GM10248 (cell line): ENCODE results near the gene TDRKH.

Experiments used
- CTCF ChIA-PET: fragments of 300-600 bp; sonication (Branson Sonifier 250); formaldehyde crosslinking; extraction: SDS; loops from one replicate; lab custom pipeline; 2021; ENCODE audit warnings: antibody characterized with exemption; lab: Yijun Ruan, JAX
- POLR2A ChIA-PET: fragments of 350-650 bp; sonication (Branson Sonifier 250); formaldehyde crosslinking; extraction: SDS; loops from one replicate; lab custom pipeline; 2020; ENCODE audit warnings: antibody characterized with exemption; lab: Yijun Ruan, JAX
- DNase-seq: peaks from one replicate; pipeline ENCODE4 v3.0.0; 2012; ENCODE audit errors: extremely low spot score
- CTCF ChIP-seq: IDR thresholded peaks from 2 replicates; pipeline ENCODE4 v1.5.1; 2012; ENCODE audit warnings: mild to moderate bottlenecking, low read depth; ENCODE audit errors: extremely low read depth, missing control alignments, control extremely low read depth

Gene TDRKH

DNA sequence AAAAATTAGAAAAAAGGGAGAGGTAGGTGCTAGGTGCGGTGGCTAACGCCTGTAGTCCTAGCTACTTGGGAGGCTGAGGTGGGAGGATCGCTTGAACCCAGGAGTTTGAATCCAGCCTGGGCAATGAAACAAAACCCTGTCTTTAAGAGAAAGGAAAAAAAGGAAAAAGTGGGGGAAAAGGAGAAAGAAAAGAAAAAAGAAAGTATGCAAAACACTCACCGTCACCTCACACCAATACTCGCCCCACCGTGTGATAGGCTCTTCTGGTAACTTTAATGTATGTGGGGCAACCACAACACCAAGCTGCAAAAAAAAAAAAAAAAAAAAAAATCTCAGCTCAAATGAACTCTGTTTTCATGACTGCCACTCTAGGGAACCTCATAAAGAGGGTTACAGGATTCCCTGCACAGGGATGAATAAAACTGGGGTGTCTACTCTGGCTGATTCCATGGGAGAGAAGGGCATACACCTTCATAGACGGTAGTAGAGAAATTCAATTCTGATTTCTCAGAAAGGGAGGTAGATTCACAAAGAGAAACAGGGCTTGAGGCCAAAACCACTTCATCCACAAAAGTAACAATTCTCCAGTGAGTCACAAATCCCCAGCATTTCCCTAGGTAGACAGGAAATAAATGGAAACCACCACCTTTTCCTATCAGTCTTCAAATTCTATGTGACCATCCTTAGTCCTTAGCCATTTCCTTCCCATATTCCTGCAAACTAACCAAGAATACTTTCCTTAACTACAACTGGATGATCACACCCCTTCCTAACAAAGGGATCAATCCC is 29.5 kb downstream of the TDRKH start:
- no peak for DNase-seq
- CTCF ChIA-PET, result interaction anchor here (1.0 kb wide), 1 partner anchor 27 kb away, joined by 3 read pairs; no protein-coding TSS in a partner anchor
- POLR2A ChIA-PET, result interaction anchor here (0.6 kb wide), 1 partner anchor 29 kb away, joined by 3 read pairs; no protein-coding TSS in a partner anchor
- no peak for TF ChIP-seq CTCF

GRCh38 chr1:151759241-151759640 is 31.1 kb downstream of the TDRKH start:
- TF ChIP-seq CTCF, result no peak
- DNase-seq, result no peak
- POLR2A ChIA-PET, result no interaction called here
- CTCF ChIA-PET, result interaction anchor here (1.4 kb wide), 1 partner anchor 25 kb away, joined by 4 read pairs; no protein-coding TSS in a partner anchor

DNA sequence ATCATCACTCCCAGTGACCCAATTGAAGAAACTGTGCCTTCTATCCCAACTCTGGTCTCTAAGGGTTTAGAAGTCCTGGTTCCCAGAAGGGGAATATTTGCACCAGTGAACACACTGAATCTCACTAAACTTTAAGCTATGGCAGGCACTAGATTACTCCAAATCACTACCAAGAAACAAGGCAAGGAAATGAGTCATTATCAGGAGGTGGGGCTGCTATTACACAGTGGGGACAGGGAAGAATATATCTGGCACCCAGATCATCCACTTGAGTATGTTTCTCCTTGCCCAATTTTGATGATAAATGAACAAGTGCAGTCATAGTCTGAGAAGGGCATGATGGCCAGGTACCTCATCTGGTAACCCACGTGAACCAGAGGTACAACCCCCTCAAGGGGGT is 34.0 kb downstream of the TDRKH start:
- DNase-seq, result no peak
- POLR2A ChIA-PET, result no interaction called here

GRCh38 chr1:151741516-151741915 is 48.8 kb downstream of the TDRKH start:
- no peak for DNase-seq
- CTCF ChIA-PET, result no interaction called here
- POLR2A ChIA-PET, result no interaction called here
- no peak for TF ChIP-seq CTCF

More for the DNA sequence above, 34.0 kb downstream of the TDRKH start:
- no peak for TF ChIP-seq CTCF
- CTCF ChIA-PET, result interaction anchor here (1.0 kb wide), 1 partner anchor 415 kb away, joined by 3 read pairs; no protein-coding TSS in a partner anchor

DNA sequence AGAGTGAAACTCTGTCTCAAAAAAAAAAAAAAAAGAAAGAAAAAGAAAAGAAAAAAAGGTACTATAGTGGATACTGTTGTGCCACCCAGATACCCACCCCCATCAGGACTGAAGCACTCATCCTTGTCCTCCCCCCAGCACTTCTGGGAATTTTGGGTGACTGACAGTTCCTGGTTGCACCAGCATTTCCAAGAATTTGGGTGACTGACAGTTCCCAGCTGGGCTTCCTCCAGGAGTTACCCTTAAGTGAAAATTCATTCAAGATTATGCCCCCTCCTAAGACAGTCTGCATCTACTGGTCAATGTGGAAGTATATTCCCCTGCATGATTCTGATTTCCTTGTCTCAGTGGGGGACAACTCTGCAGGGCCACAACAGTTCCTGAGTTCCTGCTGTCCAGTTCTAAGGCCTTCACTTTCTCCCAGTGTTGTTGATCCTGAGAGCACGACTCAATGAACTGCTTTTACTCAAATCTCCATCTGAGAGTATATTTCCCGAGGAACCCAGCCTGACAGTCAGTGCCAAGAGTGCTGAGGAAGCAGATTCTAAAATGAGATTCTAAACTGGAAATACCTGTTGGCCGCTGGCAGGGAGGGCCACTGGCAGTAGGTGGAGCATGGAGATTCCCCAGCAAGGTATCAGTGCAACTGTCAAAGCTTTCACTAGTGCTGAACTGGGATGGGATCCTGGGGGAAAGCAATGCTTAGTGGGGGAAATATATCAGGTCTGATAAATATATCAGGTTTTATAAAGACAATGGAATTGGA is 50.5 kb downstream of the TDRKH start:
- ChIA-PET CTCF (interaction anchor here (1.3 kb wide), 1 partner anchor 205 kb away, joined by 4 read pairs; no protein-coding TSS in a partner anchor), POLR2A (no interaction called here)
- no peak for DNase-seq

More for the DNA sequence above, 50.5 kb downstream of the TDRKH start:
- TF ChIP-seq CTCF, result no peak
